Prostate gland (tissue), 2 donors: Measurements from ENCODE around the gene RAP1GDS1. TPM values are rescaled to one million over a fixed set of nuclear protein-coding genes. Genes with fewer than 3 reads are reported as not detected.

Source experiments
- DNase-seq: peaks from one replicate; pipeline ENCODE4 v3.0.0-alpha.2; 2019; ENCODE audit warnings: low spot score
- H3K27ac ChIP-seq, 2 donors: fragments of 200-600 bp; sonication (generic); 2 replicates each; pipeline ENCODE4 v1.5.1; 2017 to 2019
- H3K27me3 ChIP-seq: fragments of 200-600 bp; sonication (generic); replicated peaks from 2 replicates; pipeline ENCODE4 v1.5.1; 2019; ENCODE audit not compliant: insufficient read depth
- H3K36me3 ChIP-seq, 2 donors: fragments of 200-600 bp; sonication (generic); 1 replicate in 1 of 2; 2 replicates in 1 of 2; pipeline versions ENCODE4 v1.5.1 to v1.8.1; 2017 to 2019
- H3K4me1 ChIP-seq: fragments of 200-600 bp; sonication (generic); replicated peaks from 2 replicates; pipeline ENCODE4 v1.5.1; 2019
- H3K4me3 ChIP-seq, 2 donors: fragments of 200-600 bp; sonication (generic); 2 replicates each; pipeline ENCODE4 v1.5.1; 2017 to 2019
- H3K9me3 ChIP-seq: fragments of 200-600 bp; sonication (generic); 2 replicates; pipeline ENCODE4 v1.5.1; 2017
- CTCF ChIP-seq, 4 experiments: fragments of 200-600 bp in 2 of 4; fragments of 450-650 bp in 2 of 4; sonication (generic) in 2 of 4; IDR thresholded peaks; 1 replicate in 3 of 4; 2 replicates in 1 of 4; pipeline ENCODE4 v1.5.1; 2016 to 2019; ENCODE audit warnings: antibody characterized with exemption in 4 of 4, mild to moderate bottlenecking in 2 of 4, moderate library complexity in 2 of 4
- POLR2A ChIP-seq: fragments of 450-650 bp; IDR thresholded peaks from one replicate; pipeline ENCODE4 v1.6.1; 2016; ENCODE audit warnings: antibody characterized with exemption, mild to moderate bottlenecking
- POLR2AphosphoS5 ChIP-seq: sonication (generic); formaldehyde crosslinking; IDR thresholded peaks from one replicate; pipeline ENCODE4 v1.6.1; 2017; ENCODE audit warnings: antibody characterized with exemption
- WGBS: methylation state at CpG from one replicate; pipeline ENCODE4 v1.1.5; 2018; 5-methylcytosine and 5-hydroxymethylcytosine counted together
- intact Hi-C: fragments of 100-400 bp; cut with DNase I; formaldehyde crosslinking; loops from one replicate; pipeline ENCODE4 v1.14.2; 2022
- total RNA-seq, 2 donors: library from RNA; depleted of rRNA; stranded (reverse); fragments of >200 nt; gene quantifications; one replicate each; pipeline ENCODE4 v1.1.0, GENCODE V29; 2016

The RAP1GDS1 gene
- total RNA-seq, 2 donors from 2014 or later: 16.5 to 34.5 TPM

- Histone ChIP-seq H3K4me1 (no peaks in the 10 kb centered on the region), H3K27ac (no peak overlapping the region), H3K9me3 (no peaks in the 10 kb centered on the region), H3K36me3 (no peaks in the 10 kb centered on the region), H3K4me3 (no peak overlapping the region), H3K27me3 (no peaks in the 10 kb centered on the region)
- intact Hi-C loops: no loop called here
- TF ChIP-seq POLR2AphosphoS5 (no peak), POLR2A (no peak), CTCF (IDR thresholded peaks at IDR 0.05) (no peak)
- whole genome bisulfite sequencing: 86% methylated on average over 7 of the region's 7 CpGs
- DNase-seq: no peak
These were observed 224.7 kb downstream of the RAP1GDS1 start for GRCh38 chr4:98485816-98486345.

DNA sequence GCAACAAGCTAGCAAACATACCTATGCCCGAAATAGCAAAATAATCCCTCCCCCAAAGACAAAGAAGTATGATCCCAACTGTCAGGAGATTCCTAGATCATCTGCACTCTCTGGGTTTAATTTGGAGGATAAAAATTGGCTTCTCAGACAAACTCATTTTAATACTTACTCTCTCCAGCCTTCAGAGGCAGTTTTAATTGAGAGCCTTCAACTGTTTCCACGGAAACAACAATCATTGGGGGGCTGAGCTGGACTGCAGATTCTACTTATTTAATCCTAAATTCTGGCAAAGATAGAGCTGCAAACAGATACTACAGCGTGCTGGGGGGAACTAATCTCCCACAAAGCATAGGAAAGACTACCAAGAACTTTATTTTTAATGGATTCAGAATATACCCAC lies 229.1 kb downstream of the RAP1GDS1 start:
- Histone ChIP-seq H3K4me1 (no peaks in the 10 kb centered on the region), H3K4me3 (no peak overlapping the region), H3K27ac (no peak overlapping the region), H3K27me3 (no peaks in the 10 kb centered on the region), H3K36me3 (no peaks in the 10 kb centered on the region), H3K9me3 (no peaks in the 10 kb centered on the region)
- no peak for DNase-seq
- no peak for TF ChIP-seq POLR2A
- intact Hi-C loops: no loop called here
- 96% methylated on average over 3 of the region's 3 CpGs for WGBS

DNA sequence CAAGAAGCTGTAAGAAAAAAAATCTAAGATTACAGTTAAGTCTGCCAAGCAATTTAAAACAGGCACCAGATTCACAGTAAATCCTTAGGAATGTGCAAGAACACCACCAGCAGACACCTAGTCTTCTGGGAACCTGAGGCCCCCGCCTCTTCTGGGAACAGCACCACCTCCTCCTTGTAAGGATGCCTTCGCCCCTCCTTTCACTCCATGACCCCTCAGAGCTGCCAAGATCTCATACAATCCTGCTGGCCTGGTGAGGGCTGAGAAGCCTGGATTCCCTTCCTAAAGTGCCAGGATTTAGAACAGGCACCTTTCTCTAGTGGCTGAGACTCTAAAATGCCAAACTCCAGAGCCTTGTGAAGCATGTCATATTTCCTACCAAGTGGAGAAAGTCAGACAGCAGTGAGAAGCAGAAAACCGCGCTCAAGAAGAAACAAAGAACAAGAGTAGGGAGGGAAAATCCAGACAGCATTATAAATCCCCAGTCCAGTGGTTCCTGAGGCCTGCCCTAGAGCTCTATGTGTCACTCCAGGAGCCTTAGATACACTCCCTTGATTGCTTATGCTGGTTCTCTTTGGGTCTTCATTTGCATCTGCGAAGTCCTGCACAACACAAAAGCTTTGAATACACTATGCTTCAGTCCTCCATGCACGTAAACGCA lies 230.8 kb downstream of the RAP1GDS1 start:
- intact Hi-C loops: no loop called here
- WGBS: 78% methylated on average over 7 of the region's 7 CpGs
- Histone ChIP-seq H3K27ac (no peak overlapping the region), H3K9me3 (no peaks in the 10 kb centered on the region), H3K36me3 (no peaks in the 10 kb centered on the region), H3K27me3 (no peaks in the 10 kb centered on the region), H3K4me3 (no peak overlapping the region), H3K4me1 (no peaks in the 10 kb centered on the region)
- TF ChIP-seq POLR2AphosphoS5 (no peak), CTCF (IDR thresholded peaks at IDR 0.05) (no peak), POLR2A (no peak)
- DNase-seq: no peak

DNA sequence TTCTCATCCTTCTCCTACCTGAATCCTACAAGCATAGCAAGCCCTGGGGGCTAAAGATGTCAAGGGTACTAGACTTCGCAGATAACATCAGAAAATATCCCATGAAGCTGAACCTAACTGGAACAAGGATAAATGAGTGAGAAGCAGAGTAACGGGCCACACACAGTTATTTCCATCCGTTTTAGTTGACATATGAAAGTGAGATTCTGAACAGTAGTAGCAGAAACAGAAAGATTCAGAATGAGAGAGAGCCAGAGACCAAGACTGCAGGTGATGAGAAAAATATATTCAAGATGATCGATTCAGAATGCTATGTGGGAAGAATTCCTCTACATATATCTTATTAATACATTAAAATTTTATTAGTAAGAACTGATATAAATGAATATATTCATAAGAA lies 232.1 kb downstream of the RAP1GDS1 start:
- intact Hi-C loops: no loop called here

More for the DNA sequence above, 232.1 kb downstream of the RAP1GDS1 start:
- TF ChIP-seq POLR2AphosphoS5: no peak
- no peak for TF ChIP-seq POLR2A
- TF ChIP-seq CTCF (IDR thresholded peaks at IDR 0.05): no peak
- H3K4me1 ChIP-seq: no peaks in the 10 kb centered on the region
- H3K27ac ChIP-seq: no peak overlapping the region
- H3K9me3 ChIP-seq: no peaks in the 10 kb centered on the region
- H3K36me3 ChIP-seq: no peaks in the 10 kb centered on the region
- DNase-seq: no peak
- 65% methylated on average over 4 of the region's 4 CpGs for WGBS
- no peaks in the 10 kb centered on the region for H3K27me3 ChIP-seq
- no peak overlapping the region for H3K4me3 ChIP-seq

Other genes with a start within 250 kb of the RAP1GDS1 start
- gene STPG2, start 117.9 kb upstream of the RAP1GDS1 start, total RNA-seq: 1 to 10 TPM in 1 of 2 donors, under 1 TPM in 1; 0.77 to 1.1 TPM